HG03521 (cell line): ENCODE measurements around the gene ZMYND8.
"Not testable (repeated sequence)": the region's sequence is repeated elsewhere in the genome, so short reads cannot be mapped to it uniquely, and the experiment has no call there.

Experiments used
- ATAC-seq: cut with Tn5 transposase; IDR thresholded peaks from one replicate; pipeline ENCODE4 v1.9.1; 2021; ENCODE audit warnings: mild to moderate bottlenecking, moderate library complexity; ENCODE audit not compliant: unreplicated experiment

The ZMYND8 gene

DNA sequence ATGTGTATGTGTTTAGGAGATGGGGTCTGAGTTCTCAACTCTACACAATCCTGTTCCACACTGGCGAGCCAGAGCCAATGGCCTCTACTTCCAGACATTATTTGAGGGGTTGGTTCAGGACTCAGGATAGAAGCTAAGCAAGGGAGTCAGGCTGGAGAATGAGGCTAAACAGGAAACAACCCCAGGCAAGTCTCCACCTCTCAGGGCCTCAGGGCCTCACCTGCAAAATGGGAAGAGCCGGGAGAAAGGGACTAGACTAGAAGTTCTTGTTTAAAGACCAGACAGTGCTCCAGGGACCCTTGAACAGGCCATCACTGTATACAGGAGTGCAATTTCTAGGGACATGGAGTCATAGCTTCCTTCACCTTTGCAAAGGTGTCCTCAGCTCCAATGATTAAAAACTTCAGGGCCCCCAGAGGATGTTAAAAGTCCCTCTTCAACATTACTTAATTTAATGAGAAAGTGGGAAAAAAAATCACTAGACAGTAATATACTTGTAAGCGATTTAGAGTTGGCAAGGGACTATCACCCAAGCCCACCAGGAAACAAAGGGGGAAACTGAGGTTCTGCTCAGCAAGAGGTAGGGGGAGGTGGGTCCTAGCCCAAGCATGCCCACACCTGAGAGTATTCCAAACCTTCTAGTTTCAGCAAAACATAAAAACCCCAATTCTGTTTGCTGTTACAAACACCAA is 41.7 kb downstream of the ZMYND8 start:
- no peak for ATAC-seq

DNA sequence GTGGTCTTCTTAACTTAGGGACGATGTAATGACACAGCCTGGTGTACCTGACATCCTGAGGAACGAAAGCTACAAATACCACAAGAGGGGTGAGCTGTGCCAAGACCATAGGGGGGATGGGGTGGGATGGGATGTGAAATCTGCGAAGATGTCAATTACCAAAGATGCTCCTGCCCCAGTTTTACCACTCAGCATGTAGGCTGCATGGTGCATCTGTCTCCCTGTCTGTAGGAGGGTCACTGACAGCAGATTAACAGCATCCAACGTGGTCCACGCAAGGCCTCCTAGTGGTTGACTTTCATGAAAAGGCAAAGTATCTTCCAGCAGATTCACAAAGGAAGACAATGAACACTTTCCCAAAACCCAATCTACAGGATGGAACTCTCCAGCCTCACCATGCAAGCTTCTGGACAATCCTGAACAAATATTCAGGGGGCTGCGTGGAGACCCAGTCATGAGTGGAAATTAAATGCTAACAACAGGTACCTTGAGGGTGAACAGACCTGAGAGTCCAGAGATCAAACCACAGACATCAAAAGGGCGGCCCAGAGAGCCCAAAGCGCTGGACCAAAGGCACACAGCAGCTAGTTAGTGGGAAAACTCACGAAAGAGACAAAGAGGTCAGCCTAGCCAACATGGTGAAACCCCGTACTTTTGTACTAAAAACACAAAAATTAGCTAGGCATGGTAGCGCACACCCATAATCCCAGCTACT is 44.4 kb downstream of the ZMYND8 start:
- no peak for ATAC-seq

DNA sequence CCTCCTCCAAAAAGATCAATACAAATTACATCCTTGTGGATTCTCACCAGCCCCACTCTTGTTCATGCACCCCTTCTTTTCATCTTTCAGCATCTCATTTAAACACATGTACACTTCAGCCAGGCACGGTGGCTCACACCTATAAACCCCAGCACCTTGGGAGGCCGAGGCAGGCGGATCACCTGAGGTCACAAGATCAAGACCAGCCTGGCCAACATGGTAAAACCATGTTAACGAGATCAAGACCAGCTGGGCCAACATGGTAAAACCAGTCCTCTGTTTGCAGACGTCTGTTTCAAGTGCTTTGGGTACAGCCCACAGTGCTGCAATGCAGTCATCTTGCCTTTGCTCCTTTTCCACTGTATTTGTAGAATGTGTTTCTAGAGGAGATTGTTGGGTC is 45.3 kb downstream of the ZMYND8 start:
- ATAC-seq, result no peak

DNA sequence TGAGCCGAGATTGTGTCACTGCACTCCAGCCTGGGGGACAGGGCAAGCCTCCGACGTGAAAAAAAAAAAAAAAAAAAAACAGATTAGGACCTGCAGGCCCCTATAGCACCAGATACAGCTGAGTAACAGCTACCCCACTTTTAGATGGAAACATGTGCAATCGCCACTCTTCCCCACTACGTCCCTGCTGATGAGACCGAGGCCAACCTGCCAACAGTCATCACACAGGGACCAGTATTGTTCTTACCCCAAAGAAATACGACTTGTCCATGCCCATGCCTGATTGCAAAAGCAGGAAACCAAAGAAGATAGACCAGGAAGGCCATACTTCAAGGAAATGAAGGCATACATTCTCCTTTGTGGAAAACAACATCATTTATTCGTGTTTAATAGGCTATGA is 45.8 kb downstream of the ZMYND8 start:
- no peak for ATAC-seq

DNA sequence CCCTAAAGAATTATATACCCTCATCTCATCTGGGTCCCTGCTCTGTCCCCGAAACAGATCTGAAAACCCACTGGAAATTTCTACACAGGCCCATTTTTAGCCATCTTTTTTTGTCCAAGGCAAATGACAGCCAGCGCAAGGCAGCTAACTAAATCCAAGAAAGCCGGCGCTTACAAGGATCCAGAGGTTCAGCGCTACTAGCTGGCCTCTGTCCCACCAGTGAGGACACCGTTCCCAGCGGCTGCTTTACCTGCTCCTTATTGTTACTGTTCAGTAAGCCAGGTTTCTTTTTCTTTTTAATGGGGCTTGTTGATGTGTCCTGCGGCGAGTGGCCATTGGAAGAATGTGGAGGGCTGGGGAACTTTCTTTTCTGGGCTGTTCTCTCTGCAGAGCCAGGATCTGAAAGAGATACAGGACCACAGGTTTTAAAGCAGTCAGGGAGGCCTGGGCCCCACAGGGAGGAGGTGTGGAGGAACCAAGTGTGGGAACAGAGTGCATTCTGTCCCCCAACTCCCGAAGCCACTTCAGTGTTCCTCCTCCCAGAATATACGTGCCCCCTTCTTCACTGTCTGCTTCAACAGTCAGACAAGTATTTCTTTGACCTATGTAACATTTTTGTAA is 46.6 kb downstream of the ZMYND8 start:
- no peak for ATAC-seq

DNA sequence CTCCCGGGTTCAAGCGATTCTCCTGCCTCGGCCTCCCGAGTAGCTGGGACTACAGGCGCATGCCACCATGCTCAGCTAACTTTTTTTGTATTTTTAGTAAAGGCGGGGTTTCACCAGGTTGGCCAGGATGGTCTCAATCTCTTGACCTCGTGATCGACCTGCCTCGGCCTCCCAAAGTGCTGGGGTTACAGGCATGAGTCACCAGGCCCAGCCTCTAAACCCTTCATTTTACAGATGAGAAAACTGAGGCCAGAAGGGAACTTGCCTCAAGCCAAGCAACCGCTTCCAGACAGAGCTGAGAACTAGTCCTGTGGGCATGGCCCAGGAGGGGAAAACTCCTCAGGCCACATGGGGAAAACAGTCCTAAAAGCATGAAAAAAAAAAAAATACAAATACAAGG is 47.1 kb downstream of the ZMYND8 start:
- no peak for ATAC-seq

DNA sequence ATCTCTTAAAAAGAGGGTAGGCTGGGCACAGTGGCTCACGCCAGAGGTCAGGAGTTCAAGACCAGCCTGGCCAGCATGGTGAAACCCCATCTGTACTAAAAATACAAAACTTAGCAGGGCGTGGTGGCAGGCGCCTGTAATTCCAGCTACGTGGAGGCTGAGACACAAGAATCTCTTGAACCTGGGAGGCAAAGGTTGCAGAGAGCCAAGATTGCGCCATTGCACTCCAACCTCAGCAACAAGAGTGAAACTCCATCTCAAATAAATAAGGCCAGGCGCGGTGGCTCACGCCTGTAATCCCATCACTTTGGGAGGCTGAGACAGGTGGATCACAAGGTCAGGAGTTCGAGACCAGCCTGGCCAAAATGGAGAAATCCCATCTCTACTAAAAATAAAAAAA is 48.9 kb downstream of the ZMYND8 start:
- ATAC-seq, result not testable (repeated sequence)

DNA sequence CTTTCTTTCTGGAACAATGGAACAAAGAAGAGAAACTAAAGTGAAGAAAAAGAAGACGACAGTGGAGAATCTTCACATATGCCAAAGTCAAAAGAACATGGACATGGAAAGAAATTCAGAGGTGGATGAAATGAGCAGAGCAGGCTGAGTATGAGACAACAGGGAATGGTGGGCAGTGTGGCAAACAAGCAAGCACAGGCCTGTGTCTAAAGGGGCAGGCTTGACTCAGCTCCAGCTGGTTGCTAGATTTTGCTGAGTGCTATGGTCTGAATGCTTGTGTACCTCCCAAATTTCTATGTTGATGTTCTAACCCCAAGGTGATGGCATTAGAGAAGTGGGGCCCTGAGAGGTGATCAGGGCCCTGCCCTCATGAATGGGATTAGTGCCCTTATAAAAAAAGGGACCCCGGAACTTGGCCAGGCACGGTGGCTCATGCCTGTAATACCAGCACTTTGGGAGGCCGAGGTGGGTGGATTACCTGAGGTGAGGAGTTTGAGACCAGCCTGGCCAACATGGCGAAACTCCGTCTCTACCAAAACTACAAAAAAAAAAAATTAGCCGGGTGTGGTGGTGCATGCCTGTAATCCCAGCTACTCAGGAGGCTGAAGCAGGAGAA is 49.6 kb downstream of the ZMYND8 start:
- ATAC-seq, result no peak

DNA sequence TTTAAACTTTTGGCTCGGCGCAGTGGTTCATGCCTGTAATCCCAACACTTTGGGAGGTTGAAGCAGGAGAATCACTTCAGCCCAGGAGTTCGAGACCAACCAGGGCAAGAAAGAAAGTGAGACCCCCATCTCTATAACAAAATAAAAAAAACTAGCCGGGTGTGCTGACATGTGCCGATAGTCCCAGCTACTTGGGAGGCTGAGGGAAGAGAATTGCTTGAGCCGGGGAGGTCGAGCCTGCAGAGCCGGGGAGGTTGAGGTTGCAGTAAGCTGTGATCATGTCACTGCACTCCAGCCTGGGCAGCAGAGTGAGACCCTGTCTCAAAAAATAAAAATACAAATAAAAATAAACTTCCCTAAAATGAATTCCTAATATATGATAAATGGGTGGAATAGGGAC is 50.4 kb downstream of the ZMYND8 start:
- ATAC-seq, result no peak

DNA sequence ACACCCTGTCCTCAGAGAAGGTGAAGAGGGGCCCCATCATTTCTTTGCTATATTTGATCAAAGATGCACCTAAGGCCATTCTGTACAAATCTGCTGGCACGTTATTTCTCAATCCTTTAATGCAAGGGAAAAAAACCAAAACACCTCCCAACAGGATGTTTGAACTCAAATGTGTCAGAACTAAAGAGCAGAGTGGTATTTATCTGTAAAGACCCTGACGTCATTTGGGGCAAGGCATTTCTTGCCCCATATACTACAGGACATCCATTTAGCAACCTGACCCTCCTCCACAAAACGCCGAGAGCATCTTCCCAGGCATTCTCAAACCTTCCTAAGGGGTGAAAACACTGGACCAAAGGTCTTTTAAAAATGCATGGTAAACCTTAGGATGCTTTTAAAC is 50.8 kb downstream of the ZMYND8 start:
- ATAC-seq, result no peak

DNA sequence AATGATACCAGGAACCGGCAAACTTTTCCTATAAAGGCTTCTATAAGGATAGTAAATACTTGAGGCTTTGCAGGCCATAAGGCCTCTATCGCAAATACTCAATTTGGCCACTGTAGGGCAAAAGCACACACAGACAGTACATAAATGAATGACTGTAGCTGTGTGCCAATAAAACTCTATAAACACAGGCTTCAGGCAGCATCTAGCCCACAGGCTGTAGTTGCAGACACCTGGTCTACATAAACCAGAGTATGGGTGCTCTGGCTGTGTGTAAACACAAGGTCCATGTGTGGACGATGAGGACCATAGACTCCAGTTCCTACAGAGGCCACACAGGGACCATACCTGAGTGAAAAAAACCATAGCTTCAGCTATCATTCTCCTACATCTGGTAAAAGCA is 52.2 kb downstream of the ZMYND8 start:
- ATAC-seq, result no peak

DNA sequence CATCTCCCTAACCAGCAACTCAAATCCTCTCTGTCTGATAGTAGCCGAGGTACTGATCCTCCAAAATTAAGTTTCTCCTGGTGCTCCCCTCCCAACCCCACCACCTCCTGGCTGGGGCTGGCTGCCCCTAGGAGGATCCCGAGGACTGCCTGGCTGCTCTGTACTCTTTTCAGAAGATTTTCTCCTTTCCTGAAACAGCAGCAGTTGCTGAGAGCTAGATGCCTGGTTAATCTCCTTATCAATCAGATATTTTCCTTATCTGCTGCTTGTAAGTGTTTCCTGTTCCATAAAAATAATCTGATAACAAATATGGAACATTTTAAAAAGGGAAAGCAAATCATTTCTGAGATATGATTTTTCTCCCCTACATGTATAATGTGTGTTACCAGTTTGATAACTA is 52.8 kb downstream of the ZMYND8 start:
- ATAC-seq, result no peak

DNA sequence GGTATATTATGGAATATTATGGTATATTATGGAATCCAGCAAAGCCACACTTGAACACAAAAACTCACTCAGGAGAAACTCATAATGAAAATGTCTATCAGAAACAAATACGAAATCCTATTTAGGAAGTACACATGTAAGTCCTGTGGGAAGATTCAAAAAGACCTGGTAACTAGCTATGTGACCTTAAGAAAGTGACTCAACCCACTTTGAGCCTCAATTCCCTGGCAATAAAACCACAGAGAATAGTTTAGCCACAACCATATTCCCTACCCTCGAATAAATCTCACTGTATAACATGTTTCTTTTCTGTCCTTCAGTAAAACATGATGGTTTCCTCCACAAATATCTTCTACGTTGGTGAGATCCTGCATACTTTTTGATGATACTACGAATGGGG is 56.4 kb downstream of the ZMYND8 start:
- no peak for ATAC-seq

DNA sequence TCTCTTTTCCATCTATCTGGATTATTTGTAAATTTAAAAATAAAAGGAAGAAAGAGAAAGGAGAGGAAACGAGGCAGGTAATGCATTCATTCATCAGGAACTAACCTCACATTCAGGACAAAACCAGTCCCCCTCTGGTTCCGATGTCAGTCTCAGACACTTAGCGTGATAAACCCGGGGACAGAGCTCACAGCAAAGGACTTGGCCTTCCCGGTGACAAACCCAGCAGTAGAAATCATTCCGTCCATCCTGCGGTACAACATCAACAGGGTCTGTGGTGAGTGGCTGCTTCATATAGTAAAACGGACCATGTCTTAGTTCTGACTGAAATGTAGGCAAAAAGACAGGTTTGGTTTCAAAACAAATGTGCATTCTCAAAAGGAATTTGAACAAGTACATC is 57.9 kb downstream of the ZMYND8 start:
- no peak for ATAC-seq

DNA sequence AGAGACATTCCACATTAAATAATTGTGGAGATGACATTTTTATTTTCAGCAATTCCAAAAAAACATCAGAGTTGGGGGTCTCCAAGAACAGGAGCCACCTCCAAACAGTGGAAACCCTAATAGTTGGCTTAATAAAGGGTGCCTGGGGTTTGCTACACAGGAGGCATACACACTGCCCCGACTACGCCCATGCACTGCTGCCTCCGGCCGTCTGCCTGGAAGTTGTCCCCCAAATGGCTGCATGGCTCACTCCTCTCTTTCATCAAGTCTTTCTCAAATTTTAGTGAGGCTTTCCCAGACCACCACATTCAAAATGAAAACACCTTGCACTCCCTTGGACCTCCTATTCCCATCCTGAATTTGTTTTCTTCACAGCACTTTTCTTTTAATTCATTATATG is 58.8 kb downstream of the ZMYND8 start:
- no peak for ATAC-seq

DNA sequence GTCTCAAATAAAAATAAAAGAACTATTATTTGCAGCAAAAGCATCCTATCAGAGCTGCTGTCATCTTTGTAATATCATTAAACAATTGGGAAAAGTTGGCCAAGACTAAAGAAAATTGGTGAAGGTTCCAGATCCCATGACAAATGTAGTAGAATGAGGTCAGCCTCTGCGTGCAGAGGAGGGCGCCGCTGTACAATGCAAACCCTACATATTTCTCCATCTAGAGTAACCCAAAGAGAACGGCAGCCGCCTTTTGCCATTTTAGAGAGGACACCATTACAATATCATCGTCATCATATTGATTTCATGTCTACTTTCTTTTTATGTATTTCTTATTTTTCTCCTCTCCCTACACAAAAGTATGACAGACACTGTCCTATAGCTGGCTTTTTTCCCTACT is 59.5 kb downstream of the ZMYND8 start:
- ATAC-seq, result no peak

DNA sequence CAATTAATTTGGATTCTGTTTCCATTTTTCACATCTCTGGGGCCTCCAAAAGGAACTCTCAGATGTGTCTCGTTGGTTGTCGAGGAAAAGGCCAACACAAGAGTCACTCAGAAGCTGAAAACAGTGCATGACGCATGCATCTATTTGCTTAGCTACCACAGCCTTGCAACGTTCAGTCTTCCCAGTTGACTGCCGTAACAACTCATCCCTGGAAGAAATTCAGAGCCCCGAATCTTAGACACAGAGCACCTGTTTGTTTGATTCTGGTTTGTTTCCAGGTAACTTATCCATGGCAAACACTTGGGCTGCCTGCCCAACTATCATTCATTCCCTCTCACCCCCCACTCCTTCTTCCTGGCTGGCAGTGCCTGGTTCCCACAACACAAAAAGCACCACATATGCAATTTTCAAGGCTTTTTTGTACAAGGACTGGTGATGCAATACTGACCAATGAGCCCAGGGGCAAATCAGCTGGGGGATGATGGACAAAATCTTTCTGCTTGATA is 60.5 kb downstream of the ZMYND8 start:
- no peak for ATAC-seq

DNA sequence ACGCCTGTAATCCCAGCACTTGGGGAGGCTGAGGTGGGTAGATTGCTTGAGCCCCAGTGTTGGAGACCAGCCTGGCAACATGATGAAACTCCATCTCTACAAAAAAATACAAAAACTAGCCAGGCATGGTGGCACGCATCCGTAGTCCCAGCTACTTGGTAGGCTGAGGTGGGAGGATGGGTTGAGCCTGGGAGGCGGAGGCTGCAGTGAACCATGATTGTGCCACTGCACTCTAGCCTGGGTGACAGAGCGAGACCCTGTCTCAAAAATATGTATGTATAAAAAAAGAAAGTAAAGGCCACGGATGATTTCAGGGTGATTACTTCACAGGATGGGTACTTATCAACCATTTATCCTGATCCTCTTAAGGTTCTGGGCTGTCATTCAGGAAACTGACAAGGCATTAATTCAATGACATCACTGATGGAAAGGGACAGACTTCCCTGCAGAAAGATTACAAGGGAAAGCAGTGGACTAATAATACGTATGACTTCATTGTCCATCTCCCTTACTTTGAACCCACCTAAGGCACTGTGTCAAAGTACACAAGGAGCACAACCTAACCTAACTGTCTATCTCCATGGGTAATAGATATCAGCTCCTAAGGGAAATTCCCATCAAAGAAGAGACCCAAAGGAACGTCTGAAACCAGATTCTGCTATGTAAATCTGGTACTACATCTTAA is 61.2 kb downstream of the ZMYND8 start:
- ATAC-seq, result no peak

DNA sequence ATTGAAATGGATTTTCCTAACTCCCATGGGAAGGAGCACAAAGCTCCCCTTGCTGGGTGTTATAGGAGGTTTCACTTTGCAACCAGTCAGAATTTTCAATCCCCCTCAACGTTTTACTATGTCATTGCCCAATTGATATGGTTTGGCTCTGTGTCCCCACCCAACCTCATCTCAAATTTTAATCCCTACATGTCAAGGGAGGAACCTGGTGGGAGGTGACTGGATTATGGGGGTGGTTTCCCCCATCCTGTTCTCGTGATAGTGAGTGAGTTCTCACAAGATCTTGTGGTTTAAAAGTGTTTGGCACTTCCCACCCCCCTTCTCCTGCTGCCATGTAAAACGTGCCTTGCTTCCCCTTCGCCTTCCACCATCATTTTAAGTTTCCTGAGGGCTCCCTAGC is 62.9 kb downstream of the ZMYND8 start:
- ATAC-seq, result no peak

DNA sequence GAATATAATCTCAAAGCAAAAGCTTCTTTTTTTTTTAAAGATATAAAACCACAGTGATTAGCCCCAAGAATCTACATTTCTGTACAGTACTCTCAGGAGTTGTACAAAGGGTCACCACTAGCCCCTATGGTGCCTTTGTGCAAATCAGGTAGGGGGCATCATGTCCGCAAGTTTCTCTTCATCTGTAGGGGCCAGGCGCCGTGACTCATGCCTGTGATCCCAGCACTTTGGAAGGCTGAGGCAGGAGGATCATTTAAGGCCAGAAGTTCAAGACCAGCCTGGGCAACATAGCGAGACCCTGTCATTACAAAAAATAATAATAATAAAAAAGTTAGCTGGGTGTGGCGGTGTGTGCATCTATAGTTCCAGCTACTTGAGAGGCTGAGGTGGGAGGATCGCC is 63.9 kb downstream of the ZMYND8 start:
- ATAC-seq, result no peak
